NT2/D1 (cell line): ENCODE measurements around the gene ARL15.

Source experiments
- DNase-seq: peaks from one replicate; pipeline ENCODE4 v3.0.0-alpha.2; 2011; ENCODE audit warnings: low read depth, low spot score
- H3K27me3 ChIP-seq: 2 replicates; pipeline ENCODE4 v1.6.0; 2011; ENCODE audit warnings: mild to moderate bottlenecking; ENCODE audit not compliant: insufficient read length, insufficient read depth
- H3K36me3 ChIP-seq: 2 replicates; pipeline ENCODE4 v1.6.1; 2011; ENCODE audit warnings: mild to moderate bottlenecking, low read length, mixed read lengths; ENCODE audit not compliant: insufficient read depth, insufficient read length
- H3K4me1 ChIP-seq: 2 replicates; pipeline ENCODE4 v1.5.1; 2011; ENCODE audit not compliant: insufficient read depth, insufficient read length
- H3K4me3 ChIP-seq: 2 replicates; pipeline ENCODE4 v1.5.1; 2011; ENCODE audit warnings: low read depth; ENCODE audit not compliant: insufficient read length
- H3K9ac ChIP-seq: 2 replicates; pipeline ENCODE4 v1.6.0; 2011; ENCODE audit warnings: low read depth; ENCODE audit not compliant: insufficient read length
- H3K9me3 ChIP-seq: 2 replicates; pipeline ENCODE4 v1.5.1; 2011; ENCODE audit warnings: mild to moderate bottlenecking, low read length; ENCODE audit not compliant: insufficient read depth
- SUZ12 ChIP-seq: IDR thresholded peaks from 2 replicates; pipeline ENCODE4 v1.6.1; 2011; ENCODE audit not compliant: insufficient read length, insufficient read depth; ENCODE audit errors: extremely low read depth
- YY1 ChIP-seq: IDR thresholded peaks from 2 replicates; pipeline ENCODE4 v1.6.1; 2011; ENCODE audit not compliant: insufficient read length, insufficient read depth
- ZNF274 ChIP-seq: IDR thresholded peaks from 2 replicates; pipeline ENCODE4 v1.6.1; 2011; ENCODE audit warnings: mild to moderate bottlenecking, low read depth, low read length

Gene ARL15

GRCh38 chr5:54294097-54294667 lies 16.2 kb downstream of the ARL15 start:
- Histone ChIP-seq H3K9me3 (no peaks in the 10 kb centered on the region), H3K36me3 (no peaks in the 10 kb centered on the region), H3K27me3 (no peaks in the 10 kb centered on the region), H3K9ac (no peak overlapping the region), H3K4me3 (no peak overlapping the region), H3K4me1 (no peaks in the 10 kb centered on the region)
- DNase-seq: no peak
- TF ChIP-seq YY1 (no peak), ZNF274 (no peak), SUZ12 (no peak)

DNA sequence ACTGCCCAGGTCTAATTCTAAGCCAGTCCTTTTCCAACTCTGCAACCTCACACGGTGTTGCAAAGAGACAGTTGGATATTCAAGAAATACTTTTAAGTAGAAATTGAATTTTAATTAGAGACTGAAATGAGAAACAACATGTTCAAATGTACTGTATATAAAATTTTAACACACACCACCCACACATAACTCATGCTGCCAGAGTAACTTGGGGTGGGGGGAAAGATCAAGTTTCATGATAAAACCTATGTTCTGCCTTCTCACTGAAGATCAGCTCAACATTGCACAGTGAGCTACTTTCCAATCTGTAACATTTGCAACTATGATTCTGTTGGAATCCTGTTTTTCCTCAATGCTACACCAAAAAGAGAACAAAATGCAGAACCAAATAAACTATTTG lies 17.5 kb downstream of the ARL15 start:
- no peaks in the 10 kb centered on the region for H3K4me1 ChIP-seq
- no peaks in the 10 kb centered on the region for H3K9me3 ChIP-seq
- H3K9ac ChIP-seq: no peak overlapping the region
- DNase-seq: no peak
- TF ChIP-seq YY1 (no peak), SUZ12 (no peak), ZNF274 (no peak)
- no peaks in the 10 kb centered on the region for H3K36me3 ChIP-seq
- no peak overlapping the region for H3K4me3 ChIP-seq
- H3K27me3 ChIP-seq: no peaks in the 10 kb centered on the region

DNA sequence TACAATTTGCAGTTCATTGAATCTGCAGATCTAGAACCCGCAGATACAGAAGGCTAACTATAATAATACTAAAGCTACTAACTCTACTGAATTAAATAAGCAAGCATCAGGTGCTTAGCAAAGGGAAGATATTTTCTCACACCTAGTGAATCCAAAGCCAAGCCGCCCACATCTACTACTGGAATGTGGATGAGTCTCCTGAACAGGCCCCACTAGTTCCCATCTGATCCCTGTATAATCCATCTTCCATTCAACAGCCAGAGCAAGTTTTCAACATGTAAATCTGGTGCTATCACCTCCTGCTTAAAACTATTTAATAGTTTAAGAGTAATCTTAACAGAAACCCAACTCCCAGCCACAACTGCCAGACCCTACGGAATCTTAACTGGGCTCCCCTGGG lies 18.9 kb downstream of the ARL15 start:
- Histone ChIP-seq H3K4me1 (no peaks in the 10 kb centered on the region), H3K27me3 (no peaks in the 10 kb centered on the region), H3K9me3 (peaks cover 11% of the 10 kb centered on the region), H3K9ac (no peak overlapping the region), H3K36me3 (no peaks in the 10 kb centered on the region), H3K4me3 (no peak overlapping the region)
- DNase-seq: no peak
- TF ChIP-seq ZNF274 (no peak), SUZ12 (no peak)

DNA sequence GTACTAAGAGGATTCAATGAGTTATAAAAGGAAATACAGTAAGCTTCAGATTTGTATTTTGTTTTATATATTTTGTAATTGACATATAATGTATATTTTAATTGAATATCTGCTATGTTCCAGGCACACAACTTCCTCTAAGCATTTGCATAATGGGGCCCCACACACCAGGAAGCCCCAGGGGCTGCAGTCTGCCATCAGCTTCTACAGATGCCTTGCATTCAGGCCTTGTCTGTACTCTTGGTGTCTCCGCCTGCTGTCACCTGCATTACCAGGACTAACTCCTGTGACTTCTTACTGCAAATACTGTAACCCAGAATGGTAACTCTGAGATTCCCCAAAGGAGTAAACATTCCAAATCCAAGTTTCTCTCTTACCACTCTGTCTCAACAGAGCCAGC lies 20.6 kb downstream of the ARL15 start:
- Histone ChIP-seq H3K4me3 (no peak overlapping the region), H3K9ac (no peak overlapping the region)
- TF ChIP-seq SUZ12 (no peak), YY1 (no peak), ZNF274 (no peak)

GRCh38 chr5:54288568-54289217 lies 21.7 kb downstream of the ARL15 start:
- no peak for DNase-seq
- H3K4me1 ChIP-seq: no peaks in the 10 kb centered on the region
- H3K4me3 ChIP-seq: no peak overlapping the region
- TF ChIP-seq SUZ12 (no peak), ZNF274 (no peak), YY1 (no peak)
- H3K9ac ChIP-seq: no peak overlapping the region
- no peaks in the 10 kb centered on the region for H3K36me3 ChIP-seq
- H3K9me3 ChIP-seq: peaks cover 11% of the 10 kb centered on the region
- H3K27me3 ChIP-seq: no peaks in the 10 kb centered on the region

More for the DNA sequence above, 20.6 kb downstream of the ARL15 start:
- no peak for DNase-seq
- no peaks in the 10 kb centered on the region for H3K27me3 ChIP-seq
- peaks cover 11% of the 10 kb centered on the region for H3K9me3 ChIP-seq
- H3K4me1 ChIP-seq: no peaks in the 10 kb centered on the region
- H3K36me3 ChIP-seq: no peaks in the 10 kb centered on the region

DNA sequence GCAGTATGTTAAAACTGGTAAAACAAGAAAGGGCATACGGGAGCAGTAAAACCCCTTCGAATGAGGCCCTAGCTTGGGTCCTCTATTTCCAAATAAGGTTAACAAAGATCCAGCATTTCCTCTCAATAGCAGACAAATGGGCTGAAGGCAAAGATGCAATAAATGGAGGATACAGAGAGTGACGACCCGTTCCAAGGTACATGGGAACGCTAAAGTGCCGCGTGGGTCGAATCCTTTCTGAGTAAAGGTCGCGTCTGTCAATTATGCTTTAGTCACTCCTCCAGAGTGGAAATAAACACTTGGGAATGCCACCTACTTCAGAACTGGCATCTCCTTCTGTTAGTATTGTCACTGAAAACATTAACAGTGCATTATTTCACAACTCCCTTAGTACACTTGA lies 24.7 kb downstream of the ARL15 start:
- Histone ChIP-seq H3K9ac (no peak overlapping the region), H3K4me1 (no peaks in the 10 kb centered on the region), H3K4me3 (no peak overlapping the region), H3K9me3 (peaks cover 21% of the 10 kb centered on the region), H3K36me3 (no peaks in the 10 kb centered on the region), H3K27me3 (no peaks in the 10 kb centered on the region)
- DNase-seq: no peak
- no peak for TF ChIP-seq SUZ12
- TF ChIP-seq YY1: no peak
- no peak for TF ChIP-seq ZNF274

DNA sequence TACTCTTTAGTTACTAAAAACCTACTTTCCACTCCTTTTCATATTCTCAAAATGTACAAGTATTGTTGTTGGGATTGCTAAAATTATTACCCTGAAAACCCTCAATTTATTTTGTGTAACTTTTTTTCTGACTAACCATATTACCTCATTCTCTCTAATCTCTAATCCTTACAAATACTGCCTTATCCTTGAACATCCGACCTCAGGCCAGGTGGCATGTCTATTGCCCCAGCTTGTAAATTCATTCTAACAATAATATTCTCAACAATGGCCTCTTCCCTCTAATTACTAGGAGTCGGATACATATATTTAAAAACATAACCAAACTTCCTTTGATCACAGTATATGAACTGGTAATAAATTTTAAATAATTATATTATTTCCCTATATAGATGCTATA lies 25.8 kb downstream of the ARL15 start:
- H3K9ac ChIP-seq: no peak overlapping the region
- H3K9me3 ChIP-seq: peaks cover 32% of the 10 kb centered on the region
- no peaks in the 10 kb centered on the region for H3K27me3 ChIP-seq
- TF ChIP-seq SUZ12 (no peak), ZNF274 (no peak), YY1 (no peak)
- no peak overlapping the region for H3K4me3 ChIP-seq
- no peaks in the 10 kb centered on the region for H3K4me1 ChIP-seq
- H3K36me3 ChIP-seq: peaks cover 5% of the 10 kb centered on the region
- no peak for DNase-seq
